ENCODE data around the gene GSK3A. TPM values are rescaled to one million over a fixed set of nuclear protein-coding genes. Genes with fewer than 3 reads are reported as not detected.
A peak's percentile ranks its signal among the peaks of the same experiment; 100 is the strongest.

GSK3A gene
- total RNA-seq, 2 experiments from 2014 or later: 30.5 to 31.7 TPM

- ATAC-seq (no peak), DNase-seq (no peak)
- ChIA-PET CTCF (interaction anchor here (1.5 to 4.1 kb wide), 2 partner anchors 21 to 28 kb away, joined by 3 to 29 read pairs; no protein-coding TSS in a partner anchor), POLR2A (interaction anchor here (0.7 to 15.0 kb wide), 3 partner anchors 20 to 29 kb away, joined by 3 to 119 read pairs (median 16); no protein-coding TSS in a partner anchor)
- Mint-ChIP-seq H3K36me3 (ENCODE audit: low read depth) (peaks cover 30% of the 10 kb centered on the region), H3K9me3 (no peaks in the 10 kb centered on the region), H3K27ac (peak overlapping the region; percentile 85), H3K4me3 (peak overlapping the region; percentile 58), H3K27me3 (no peaks in the 10 kb centered on the region), H3K4me1 (ENCODE audit: low read depth) (peaks cover 41% of the 10 kb centered on the region)
- intact Hi-C loops (cut with micrococcal nuclease): no loop called here
- TF ChIP-seq CTCF (IDR thresholded peaks at IDR 0.05): no peak
These were observed 7.8 kb upstream of the GSK3A start for GRCh38 chr19:42250183-42250665.

- peaks cover 30% of the 10 kb centered on the region for H3K36me3 Mint-ChIP-seq (ENCODE audit: low read depth)
- H3K4me3 Mint-ChIP-seq: no peak overlapping the region
- intact Hi-C loops (cut with micrococcal nuclease): no loop called here
- ATAC-seq: no peak
- no peak for DNase-seq
- TF ChIP-seq CTCF (IDR thresholded peaks at IDR 0.05): no peak
- ChIA-PET CTCF (interaction anchor here (4.1 kb wide), 1 partner anchor 29 kb away, joined by 29 read pairs; no protein-coding TSS in a partner anchor), POLR2A (interaction anchor here (0.9 to 15.0 kb wide), 4 partner anchors 11 to 30 kb away, joined by 3 to 119 read pairs (median 10); no protein-coding TSS in a partner anchor)
- H3K27ac Mint-ChIP-seq: peak overlapping the region; percentile 85
- H3K4me1 Mint-ChIP-seq (ENCODE audit: low read depth): peaks cover 46% of the 10 kb centered on the region
- H3K9me3 Mint-ChIP-seq: no peaks in the 10 kb centered on the region
- no peaks in the 10 kb centered on the region for H3K27me3 Mint-ChIP-seq
These were observed 7.4 kb upstream of the GSK3A start for GRCh38 chr19:42249769-42250168.

GRCh38 chr19:42249149-42249750 lies 6.8 kb upstream of the GSK3A start:
- Mint-ChIP-seq H3K9me3 (no peaks in the 10 kb centered on the region), H3K36me3 (ENCODE audit: low read depth) (peaks cover 31% of the 10 kb centered on the region), H3K4me3 (no peak overlapping the region), H3K27ac (peak overlapping the region; percentile 42), H3K4me1 (ENCODE audit: low read depth) (peaks cover 47% of the 10 kb centered on the region), H3K27me3 (no peaks in the 10 kb centered on the region)
- POLR2A ChIA-PET: interaction anchor here (0.9 to 15.0 kb wide), 4 partner anchors 10 to 30 kb away, joined by 3 to 119 read pairs (median 10); no protein-coding TSS in a partner anchor
- TF ChIP-seq CTCF (IDR thresholded peaks at IDR 0.05): no peak
- intact Hi-C loops (cut with micrococcal nuclease): no loop called here
- DNase-seq (no peak), ATAC-seq (no peak)
- CTCF ChIA-PET: interaction anchor here (1.1 to 4.1 kb wide), 2 partner anchors 29 to 47 kb away, joined by 4 to 29 read pairs; no protein-coding TSS in a partner anchor

- intact Hi-C loops (cut with micrococcal nuclease): no loop called here
- ChIA-PET CTCF (interaction anchor here (1.1 to 6.7 kb wide), 2 partner anchors 32 to 48 kb away, joined by 4 to 107 read pairs; no protein-coding TSS in a partner anchor), POLR2A (interaction anchor here (0.8 to 15.0 kb wide), 4 partner anchors 9 to 31 kb away, joined by 3 to 119 read pairs (median 7); no protein-coding TSS in a partner anchor)
- Mint-ChIP-seq H3K27ac (peak overlapping the region; percentile 42), H3K27me3 (no peaks in the 10 kb centered on the region), H3K36me3 (ENCODE audit: low read depth) (peaks cover 31% of the 10 kb centered on the region), H3K4me1 (ENCODE audit: low read depth) (peaks cover 47% of the 10 kb centered on the region), H3K9me3 (no peaks in the 10 kb centered on the region), H3K4me3 (no peak overlapping the region)
- TF ChIP-seq CTCF (IDR thresholded peaks at IDR 0.05): no peak
- ATAC-seq (no peak), DNase-seq (no peak)
These were observed 6.1 kb upstream of the GSK3A start for GRCh38 chr19:42248270-42249148.
